HG03469 (cell line): ENCODE measurements around the gene ADAMTSL1.

Source experiments
- ATAC-seq: cut with Tn5 transposase; IDR thresholded peaks from one replicate; pipeline ENCODE4 v1.9.1; 2021; ENCODE audit warnings: mild to moderate bottlenecking, moderate library complexity, moderate number of reproducible peaks; ENCODE audit not compliant: unreplicated experiment

ADAMTSL1 gene

GRCh38 chr9:18638371-18639249 is 164.7 kb downstream of the ADAMTSL1 start:
- ATAC-seq: no peak

GRCh38 chr9:18639911-18640310 is 166.0 kb downstream of the ADAMTSL1 start:
- no peak for ATAC-seq

GRCh38 chr9:18658804-18659705 is 185.1 kb downstream of the ADAMTSL1 start:
- no peak for ATAC-seq

- ATAC-seq: no peak
Measured at GRCh38 chr9:18660001-18660400, 186.0 kb downstream of the ADAMTSL1 start.

GRCh38 chr9:18662320-18662719 is 188.4 kb downstream of the ADAMTSL1 start:
- no peak for ATAC-seq

GRCh38 chr9:18665947-18666346 is 192.0 kb downstream of the ADAMTSL1 start:
- no peak for ATAC-seq

- no peak for ATAC-seq
Measured at GRCh38 chr9:18666348-18666747, 192.4 kb downstream of the ADAMTSL1 start.

GRCh38 chr9:18666986-18667772 is 193.2 kb downstream of the ADAMTSL1 start:
- ATAC-seq: no peak

GRCh38 chr9:18668944-18669343 is 195.0 kb downstream of the ADAMTSL1 start:
- ATAC-seq: no peak

- no peak for ATAC-seq
Measured at GRCh38 chr9:18672706-18673105, 198.8 kb downstream of the ADAMTSL1 start.

- ATAC-seq: no peak
Measured at GRCh38 chr9:18673179-18673578, 199.2 kb downstream of the ADAMTSL1 start.

- no peak for ATAC-seq
Measured at GRCh38 chr9:18675332-18675731, 201.4 kb downstream of the ADAMTSL1 start.

GRCh38 chr9:18675973-18676372 is 202.0 kb downstream of the ADAMTSL1 start:
- no peak for ATAC-seq

GRCh38 chr9:18676525-18676924 is 202.6 kb downstream of the ADAMTSL1 start:
- ATAC-seq: no peak

GRCh38 chr9:18678821-18679590 is 205.1 kb downstream of the ADAMTSL1 start:
- no peak for ATAC-seq

GRCh38 chr9:18682907-18683306 is 209.0 kb downstream of the ADAMTSL1 start:
- no peak for ATAC-seq

GRCh38 chr9:18683312-18683711 is 209.4 kb downstream of the ADAMTSL1 start:
- no peak for ATAC-seq

GRCh38 chr9:18683851-18684250 is 209.9 kb downstream of the ADAMTSL1 start:
- ATAC-seq: no peak

- no peak for ATAC-seq
Measured at GRCh38 chr9:18684593-18685317, 210.8 kb downstream of the ADAMTSL1 start.
